GM18507 (cell line): Measurements from ENCODE around the gene TBC1D9.
"Not testable (repeated sequence)": the region's sequence is repeated elsewhere in the genome, so short reads cannot be mapped to it uniquely, and the experiment has no call there.

Experiments used
- DNase-seq: peaks from one replicate; pipeline ENCODE4 v3.0.0; 2011; ENCODE audit warnings: low read depth; ENCODE audit not compliant: insufficient read length; ENCODE audit errors: extremely low spot score
- FAIRE-seq: peaks from 2 replicates; lab custom pipeline; 2011; peaks lifted over from hg19 to GRCh38; lab: Jason Lieb, UNC

The TBC1D9 gene

GRCh38 chr4:140756319-140757231, at the start of gene TBC1D9:
Gene TBC1D9 (minus strand): TSS chr4:140756385. CDS start chr4:140756045, 340 bp downstream.
- peak; percentile 52 for FAIRE-seq
- DNase-seq, result peak; percentile 15

- FAIRE-seq, result no peak
These were observed 49.1 kb upstream of the TBC1D9 start for GRCh38 chr4:140805293-140805692.

GRCh38 chr4:140802591-140802990, 46.4 kb upstream of the TBC1D9 start:
- FAIRE-seq (no peak), DNase-seq (no peak)

More at GRCh38 chr4:140805293-140805692, 49.1 kb upstream of the TBC1D9 start:
- no peak for DNase-seq

GRCh38 chr4:140800666-140801065, 44.5 kb upstream of the TBC1D9 start:
- FAIRE-seq, result peak; percentile 48
- no peak for DNase-seq

- DNase-seq, result no peak
- no peak for FAIRE-seq
These were observed 43.6 kb upstream of the TBC1D9 start for GRCh38 chr4:140799686-140800225.

- no peak for FAIRE-seq
- no peak for DNase-seq
These were observed 37.1 kb upstream of the TBC1D9 start for GRCh38 chr4:140793291-140793690.

GRCh38 chr4:140790765-140791164, 34.6 kb upstream of the TBC1D9 start:
- FAIRE-seq (peak; percentile 98), DNase-seq (no peak)

- DNase-seq, result no peak
- no peak for FAIRE-seq
These were observed 34.0 kb upstream of the TBC1D9 start for GRCh38 chr4:140790171-140790570.

GRCh38 chr4:140789759-140790158, 33.6 kb upstream of the TBC1D9 start:
- DNase-seq (no peak), FAIRE-seq (peak; percentile 84)

- not testable (repeated sequence) for FAIRE-seq, DNase-seq
These were observed 26.6 kb upstream of the TBC1D9 start for GRCh38 chr4:140782787-140783186.

GRCh38 chr4:140781596-140781995, 25.4 kb upstream of the TBC1D9 start:
- DNase-seq, result no peak
- no peak for FAIRE-seq

GRCh38 chr4:140777894-140778293, 21.7 kb upstream of the TBC1D9 start:
- no peak for DNase-seq
- no peak for FAIRE-seq

GRCh38 chr4:140777386-140777785, 21.2 kb upstream of the TBC1D9 start:
- FAIRE-seq, result no peak
- DNase-seq, result no peak

- FAIRE-seq, result no peak
- no peak for DNase-seq
These were observed 20.4 kb upstream of the TBC1D9 start for GRCh38 chr4:140776556-140776955.

- FAIRE-seq (no peak), DNase-seq (no peak)
These were observed 18.8 kb upstream of the TBC1D9 start for GRCh38 chr4:140774956-140775355.

GRCh38 chr4:140774510-140774909, 18.3 kb upstream of the TBC1D9 start:
- DNase-seq, result no peak
- FAIRE-seq, result no peak

GRCh38 chr4:140769209-140769608, 13.0 kb upstream of the TBC1D9 start:
- FAIRE-seq (no peak), DNase-seq (no peak)

GRCh38 chr4:140764785-140765392, 8.7 kb upstream of the TBC1D9 start:
- FAIRE-seq (no peak), DNase-seq (no peak)

GRCh38 chr4:140762202-140762601, 6.0 kb upstream of the TBC1D9 start:
- no peak for DNase-seq
- FAIRE-seq, result no peak

GRCh38 chr4:140757232-140757630, 1.0 kb upstream of the TBC1D9 start:
- no peak for FAIRE-seq
- no peak for DNase-seq
